GM15510 (cell line): ENCODE data around the gene NEDD4L.

Source experiments
- POLR2A ChIP-seq: IDR thresholded peaks from 3 replicates; pipeline ENCODE4 v1.6.1; 2011; ENCODE audit warnings: borderline replicate concordance; ENCODE audit not compliant: insufficient read length; ENCODE audit errors: extremely low read depth

NEDD4L gene

DNA sequence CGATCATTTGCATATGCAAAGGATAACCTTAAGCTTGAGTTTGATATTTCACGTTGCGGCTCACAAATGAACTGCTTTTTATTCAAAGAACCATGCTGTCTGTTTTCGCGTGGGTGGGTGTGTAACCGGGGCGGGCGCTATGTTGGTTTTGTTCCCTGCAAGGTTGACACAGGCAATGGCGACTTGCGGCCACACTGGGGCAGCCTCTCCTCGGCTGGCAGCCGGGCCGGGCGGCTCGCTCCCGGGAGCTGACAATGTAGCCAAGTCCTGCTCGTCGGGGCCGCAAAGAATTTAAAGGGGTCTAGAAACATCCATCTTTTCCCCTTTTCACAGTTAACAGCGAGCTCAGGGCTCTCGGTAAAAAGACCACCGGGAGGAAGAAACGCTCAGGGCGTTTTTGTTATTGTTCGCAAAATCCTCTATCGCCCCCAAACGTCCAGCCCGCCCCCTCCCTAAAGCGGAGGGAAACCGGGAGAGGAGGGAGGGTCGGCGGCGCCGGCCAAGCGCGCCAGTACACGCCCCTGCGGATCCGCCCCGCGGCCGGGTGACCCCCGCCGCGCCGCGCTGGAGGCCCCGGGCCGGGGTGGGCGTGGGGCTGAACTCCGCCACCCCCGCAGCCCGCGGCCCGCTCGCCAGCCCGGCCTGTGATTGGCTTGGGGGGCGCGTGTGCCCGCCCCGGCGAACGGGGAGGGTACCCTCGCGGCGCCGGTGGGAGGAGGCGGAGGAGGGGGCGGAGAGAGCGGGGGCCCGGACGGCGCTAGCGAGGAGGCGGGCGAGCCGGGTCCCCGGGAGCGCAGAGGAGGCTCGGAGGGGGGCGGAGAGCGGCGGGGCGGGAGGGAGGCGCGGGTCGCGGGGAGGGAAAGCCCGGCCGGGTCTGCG is at the start of gene NEDD4L:
TSS of gene NEDD4L (plus strand) at position 736 of the 879 bp plus-strand sequence. CDS start 435 bp downstream, outside the sequence.
- no peak for TF ChIP-seq POLR2A

DNA sequence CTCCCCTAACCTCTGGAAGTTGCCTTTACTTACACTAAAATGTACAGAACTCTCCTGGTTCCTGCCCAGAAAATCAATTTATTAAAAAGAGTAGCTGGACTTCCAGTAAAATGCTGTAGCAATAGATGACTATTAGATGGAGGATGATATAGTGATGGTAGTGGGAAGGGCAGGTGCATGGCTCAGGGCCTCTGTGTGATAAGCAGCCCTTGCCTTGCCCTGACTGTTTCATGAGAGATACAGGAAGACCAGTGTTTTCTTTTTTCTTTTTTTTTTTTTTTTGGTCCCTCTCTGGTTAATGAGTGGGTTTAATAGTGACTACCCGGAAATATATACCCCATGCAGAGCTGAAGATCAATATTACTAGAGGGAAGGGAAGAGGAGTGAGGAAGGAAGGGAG is 48.7 kb upstream of the NEDD4L start:
- no peak for TF ChIP-seq POLR2A

DNA sequence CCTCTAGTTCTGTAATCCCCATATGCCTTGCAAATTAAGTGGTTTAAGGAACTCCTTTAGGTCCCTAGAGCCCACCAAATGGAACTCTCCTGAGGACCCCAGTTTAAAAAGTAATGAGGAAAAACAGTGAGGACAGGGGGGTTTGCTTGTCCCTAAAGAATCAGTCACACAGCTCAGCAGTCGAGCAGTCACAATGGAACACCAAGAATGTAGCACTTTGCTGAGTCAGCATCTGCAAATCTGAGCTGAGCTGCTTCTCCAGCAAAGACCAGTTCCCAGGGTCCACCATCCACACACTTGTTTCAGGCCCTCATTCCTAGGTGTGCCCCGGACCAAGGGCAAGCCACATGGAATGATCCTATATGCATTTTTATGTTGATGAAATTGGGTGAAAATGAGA is 46.2 kb upstream of the NEDD4L start:
- TF ChIP-seq POLR2A: no peak

DNA sequence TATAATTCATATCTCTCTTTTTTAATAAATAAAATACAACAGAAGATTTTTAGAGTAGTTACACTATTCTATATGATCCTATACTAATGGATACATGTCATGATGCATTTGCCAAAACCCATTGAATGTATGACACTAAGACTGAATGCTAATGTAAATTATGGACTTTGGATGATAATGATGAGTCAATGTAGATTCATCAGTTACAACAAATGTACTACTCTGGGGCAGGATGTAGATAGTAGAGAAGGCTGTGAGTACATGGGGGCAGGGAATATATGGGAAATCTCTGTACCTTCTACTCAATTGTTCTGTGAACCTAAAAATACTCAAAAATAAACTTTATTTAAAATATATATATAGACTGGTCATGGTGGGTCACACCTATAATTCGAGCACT is 45.6 kb upstream of the NEDD4L start:
- TF ChIP-seq POLR2A: no peak

DNA sequence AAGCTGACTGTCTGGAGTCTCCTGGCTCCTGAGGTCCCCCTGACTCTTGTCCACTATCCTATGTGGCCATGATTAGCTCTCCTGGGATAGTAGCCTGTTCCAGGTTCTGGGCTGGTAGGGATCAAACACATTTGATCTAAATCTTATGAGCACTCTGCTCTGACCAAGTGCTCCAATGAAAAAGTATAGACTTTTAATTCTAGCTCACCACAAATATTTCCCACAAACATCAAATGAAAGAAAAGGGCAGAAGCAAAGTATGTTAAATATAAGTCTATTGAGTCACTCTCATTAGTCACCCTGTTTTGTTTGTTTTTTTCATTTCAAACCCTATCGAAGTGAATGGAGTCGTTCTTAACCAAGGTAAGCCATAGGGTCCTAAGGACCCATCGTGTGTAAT is 39.7 kb upstream of the NEDD4L start:
- TF ChIP-seq POLR2A: no peak

DNA sequence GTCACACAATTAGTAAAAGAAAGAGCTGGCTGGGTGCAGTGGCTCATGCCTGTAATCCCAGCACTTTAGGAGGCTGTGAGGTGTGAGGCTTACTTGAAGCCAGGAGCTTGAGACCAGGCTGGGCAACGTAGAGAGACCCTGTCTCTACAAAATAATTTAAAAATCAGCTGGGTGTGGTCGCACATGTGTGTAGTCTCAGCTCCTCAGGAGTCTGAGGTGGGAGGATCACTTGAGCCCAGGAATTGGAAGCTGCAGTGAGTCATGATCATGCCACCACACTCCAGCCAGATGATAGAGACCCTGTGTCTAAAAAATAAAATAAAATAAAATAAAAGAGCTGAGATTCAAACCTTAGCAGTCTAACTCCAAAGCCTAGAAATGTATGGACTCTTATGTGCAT is 39.0 kb upstream of the NEDD4L start:
- TF ChIP-seq POLR2A: no peak

DNA sequence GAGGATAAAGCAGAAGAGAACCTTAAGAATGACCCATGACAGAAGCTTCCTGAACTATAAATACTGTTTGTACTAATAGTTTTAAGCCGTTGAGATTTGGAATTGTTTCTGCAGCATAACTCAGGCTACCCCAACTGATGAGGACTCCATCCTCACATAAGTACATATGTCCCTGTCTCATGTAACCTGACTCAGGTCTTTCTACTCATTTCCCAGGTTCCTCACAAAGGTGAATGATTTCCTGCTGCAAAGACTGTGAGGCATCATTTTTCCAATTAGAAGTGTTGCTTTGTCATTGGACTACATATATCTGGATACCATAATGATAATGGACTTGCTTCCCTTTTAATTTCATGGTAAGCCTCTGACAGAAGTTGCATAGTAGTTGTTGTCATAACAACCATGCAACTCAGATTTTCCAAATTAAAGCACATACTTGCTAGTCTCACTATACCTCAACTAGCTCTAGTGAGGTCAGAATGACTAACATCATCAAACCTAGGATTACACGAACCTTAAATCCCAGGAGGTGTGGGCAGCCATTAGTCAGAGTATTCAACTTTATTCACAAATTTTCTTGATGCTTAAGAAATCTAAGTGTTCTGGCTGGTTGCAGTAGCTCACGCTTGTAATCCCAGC is 38.0 kb upstream of the NEDD4L start:
- no peak for TF ChIP-seq POLR2A

DNA sequence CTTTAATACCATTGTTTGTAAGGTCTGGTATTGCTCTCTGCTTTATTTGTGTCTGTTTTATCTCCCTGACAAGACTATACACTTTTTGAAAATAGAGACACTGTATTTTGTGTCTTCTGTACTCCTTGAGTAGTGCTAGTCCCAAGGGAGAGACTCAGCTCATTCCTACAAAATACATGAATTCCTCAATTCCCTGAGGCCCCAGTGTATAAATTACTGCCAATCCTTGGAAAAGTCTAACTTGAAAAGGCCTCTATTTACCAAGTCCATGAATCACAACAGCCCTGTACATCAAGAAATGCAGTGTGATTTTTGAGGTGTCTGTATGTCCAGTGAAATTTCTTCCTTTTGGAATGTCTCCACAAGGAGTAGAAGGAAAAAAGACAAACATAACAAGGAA is 34.9 kb upstream of the NEDD4L start:
- TF ChIP-seq POLR2A: no peak

DNA sequence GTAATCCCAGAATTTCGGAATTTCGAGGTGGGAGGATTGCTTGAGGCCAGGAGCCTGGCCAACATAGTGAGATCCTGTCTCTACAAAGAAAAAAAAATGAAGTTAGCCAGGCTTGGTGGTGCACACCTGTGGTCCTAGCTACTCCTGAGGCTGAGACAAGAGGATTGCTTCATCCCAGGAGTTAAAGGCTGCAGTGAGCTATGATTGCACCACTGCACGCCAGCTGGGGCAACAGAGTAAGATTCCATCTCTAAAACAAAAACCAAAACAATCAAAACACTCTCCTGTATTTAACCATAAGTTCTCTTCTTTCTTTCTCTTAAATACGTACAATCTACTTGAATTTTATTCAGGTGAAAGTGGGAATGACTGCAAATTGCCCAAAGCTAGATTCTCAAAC is 33.8 kb upstream of the NEDD4L start:
- TF ChIP-seq POLR2A: no peak

DNA sequence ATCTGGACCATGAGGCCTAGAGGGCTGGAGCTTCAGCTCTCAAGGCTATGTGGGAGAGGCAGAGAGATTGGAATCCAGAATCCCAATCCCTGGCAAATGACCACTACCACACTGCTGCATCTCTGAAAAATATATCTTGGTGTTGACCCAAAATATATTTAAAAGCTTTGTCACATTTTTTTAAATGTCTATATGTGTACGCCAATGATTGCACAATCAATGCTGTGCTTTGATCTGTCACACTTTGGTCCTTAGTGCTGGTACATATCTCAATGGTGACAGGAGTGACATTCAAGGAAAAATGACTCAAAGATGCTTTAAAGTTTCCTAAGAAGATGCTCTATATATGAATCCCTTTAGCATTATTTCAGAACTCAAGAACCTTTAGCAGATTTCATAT is 31.7 kb upstream of the NEDD4L start:
- no peak for TF ChIP-seq POLR2A

DNA sequence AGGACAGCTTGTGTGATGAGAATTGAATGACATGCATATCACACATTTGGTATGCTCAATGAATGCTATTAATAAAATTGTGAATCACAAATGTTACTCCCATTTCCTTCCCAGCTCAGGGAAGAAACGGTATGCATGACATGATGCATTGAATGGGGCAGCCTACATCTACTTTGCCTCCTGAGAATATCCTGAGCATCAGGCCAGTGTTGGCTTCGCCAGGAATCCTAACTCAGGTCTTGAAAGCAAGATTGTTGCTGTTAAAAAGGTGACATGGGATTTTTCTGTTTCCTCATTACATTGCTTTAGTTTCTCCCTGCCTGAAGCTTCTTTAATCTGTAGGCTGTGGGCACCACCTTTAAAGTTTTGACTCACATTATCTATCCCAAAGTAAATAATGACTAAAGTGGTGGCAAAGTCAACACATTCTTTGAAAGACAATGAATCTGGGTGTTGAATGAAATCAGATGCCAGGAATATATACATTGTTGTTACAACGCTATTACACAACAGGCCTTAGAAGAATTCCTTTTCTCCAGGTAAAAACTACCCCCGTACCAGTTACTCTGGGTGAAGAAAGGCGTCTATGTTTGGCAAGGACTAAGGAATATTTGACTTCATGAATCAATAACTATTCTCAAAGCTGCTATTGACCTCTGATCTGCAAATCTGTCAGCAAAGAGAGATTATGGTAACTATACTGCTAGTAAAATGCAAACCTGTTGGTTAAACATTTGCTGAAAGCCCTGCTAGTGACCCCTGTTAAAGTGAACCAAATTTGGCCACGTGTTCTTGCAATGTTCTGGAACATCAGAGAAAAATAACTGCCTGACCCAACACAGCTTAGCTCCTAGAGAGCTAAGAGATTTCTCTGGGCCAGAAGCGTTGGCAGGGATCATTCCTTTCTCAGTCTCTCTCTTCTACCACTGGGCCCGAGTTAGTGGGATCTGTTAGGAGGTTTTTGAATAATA is 30.5 kb upstream of the NEDD4L start:
- TF ChIP-seq POLR2A: no peak

DNA sequence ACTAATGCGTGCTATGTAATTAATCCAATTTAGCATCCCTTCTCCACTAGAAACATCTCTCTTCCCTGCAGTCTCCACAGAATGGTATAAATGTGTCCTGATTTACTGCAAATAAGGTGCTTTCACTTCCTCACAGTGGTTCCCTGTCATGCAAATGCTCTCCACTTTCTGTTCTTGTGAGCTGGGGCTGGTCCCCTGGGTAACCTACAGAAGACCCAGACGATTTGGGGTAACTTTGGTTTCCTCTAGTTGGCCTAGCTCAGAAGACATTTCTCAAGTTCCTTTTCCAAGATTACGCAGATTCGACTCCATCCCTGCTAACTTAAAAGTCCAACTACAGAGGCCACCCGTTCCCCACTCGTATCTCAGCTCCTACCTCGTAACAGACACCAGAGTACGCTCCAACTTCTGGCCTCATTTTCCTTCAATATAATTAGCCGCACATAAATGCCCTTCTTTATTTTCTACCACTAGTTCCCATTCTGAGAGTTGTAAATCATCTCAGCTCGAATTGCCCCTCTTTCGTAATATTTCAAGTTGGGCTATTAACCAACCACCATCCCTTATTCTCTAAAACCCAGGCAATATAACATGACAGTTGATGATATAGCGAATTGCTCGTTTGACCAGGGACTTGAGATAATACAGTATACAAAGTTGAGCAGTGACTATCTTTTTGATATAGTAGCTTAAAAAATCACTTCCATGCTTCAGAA is 28.8 kb upstream of the NEDD4L start:
- TF ChIP-seq POLR2A: no peak

DNA sequence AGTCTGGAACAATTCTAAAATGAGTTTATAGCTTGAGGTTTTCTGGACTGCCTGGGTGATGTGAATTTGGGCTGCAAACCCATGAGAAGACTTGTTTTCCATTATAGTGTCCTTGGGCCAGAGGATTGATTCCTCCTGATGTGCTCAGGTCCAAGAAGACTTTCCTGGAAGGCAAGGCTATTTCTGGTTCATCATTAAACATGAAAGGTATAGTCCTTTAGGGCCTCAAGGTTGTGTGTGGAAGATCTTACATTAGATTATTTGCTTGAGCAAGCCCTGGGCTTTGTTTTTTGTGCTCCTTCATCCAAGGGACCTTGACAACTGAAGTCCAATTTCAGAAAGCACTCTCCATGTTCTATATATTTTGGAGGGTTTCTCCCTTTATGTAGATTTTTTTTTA is 26.8 kb upstream of the NEDD4L start:
- no peak for TF ChIP-seq POLR2A

DNA sequence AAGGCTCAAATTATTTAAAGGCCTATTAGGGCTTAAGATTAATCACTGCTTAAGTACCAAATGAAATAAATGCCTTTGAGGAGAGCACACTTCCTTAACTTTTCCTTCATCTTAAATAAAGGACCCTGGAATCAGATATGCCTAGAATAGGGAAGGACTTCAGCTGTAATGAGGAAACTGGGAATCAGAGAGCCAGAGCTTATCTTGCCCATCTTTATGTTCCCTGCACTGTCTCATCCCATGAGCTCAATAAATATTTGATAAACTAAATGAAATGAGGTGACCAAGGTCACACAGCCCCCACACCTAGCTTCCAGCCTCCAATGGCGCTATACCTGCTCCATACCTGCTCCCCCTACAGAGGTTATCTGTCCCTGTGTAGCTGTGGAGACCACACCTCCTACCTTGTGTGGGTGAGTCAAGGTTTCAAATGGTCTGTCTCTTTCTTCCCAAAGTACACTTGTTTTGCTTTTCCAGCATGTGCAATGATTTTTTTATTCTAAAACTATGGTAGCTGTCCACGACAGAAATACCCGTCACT is 23.4 kb upstream of the NEDD4L start:
- TF ChIP-seq POLR2A: no peak

DNA sequence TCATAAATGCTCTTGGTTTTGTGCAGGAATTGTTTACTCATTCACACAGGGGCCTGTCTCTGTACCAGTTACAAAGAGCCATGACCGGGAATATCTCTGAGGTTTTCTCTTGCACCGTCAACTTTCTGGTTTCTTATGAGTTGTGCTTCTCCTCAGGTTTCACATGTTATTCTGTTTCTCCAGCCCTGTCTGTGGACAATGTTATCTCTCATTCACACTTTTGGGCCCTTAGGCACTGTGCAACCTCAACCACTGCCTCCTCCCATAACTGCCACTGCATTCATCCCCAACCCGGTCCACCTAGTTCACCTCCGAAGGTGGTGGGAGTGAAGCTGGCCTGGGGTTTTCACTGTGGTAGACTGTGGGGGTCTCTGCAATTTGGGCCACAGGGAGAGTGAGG is 22.5 kb upstream of the NEDD4L start:
- TF ChIP-seq POLR2A: no peak

DNA sequence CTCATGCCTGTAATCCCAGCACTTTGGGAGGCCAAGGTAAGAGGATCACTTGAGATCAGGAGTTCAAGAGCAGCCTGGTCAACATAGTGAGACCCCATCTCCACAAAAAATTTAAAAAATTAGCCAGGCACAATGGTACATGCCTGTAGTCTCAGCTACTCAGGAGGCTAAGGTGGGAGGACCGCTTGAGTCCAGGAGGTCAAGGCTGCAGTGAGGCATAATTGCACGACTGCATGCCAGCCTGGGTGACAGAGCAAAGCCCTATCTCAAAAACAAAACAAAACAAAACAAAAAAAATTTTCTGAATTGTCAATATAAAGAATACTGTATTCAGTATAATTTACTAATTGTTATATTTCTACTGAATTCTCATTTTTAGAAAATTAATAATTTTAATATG is 20.9 kb upstream of the NEDD4L start:
- TF ChIP-seq POLR2A: no peak
